KMS-11 (cell line): ENCODE results near the gene TBC1D2B.

Experiments
- H2AFZ ChIP-seq: fragments of 200-600 bp; sonication (generic); 2 replicates; pipeline ENCODE4 v1.6.1; 2016; ENCODE audit warnings: antibody characterized with exemption, mixed run types, low read depth
- H3K27ac ChIP-seq: fragments of 200-600 bp; sonication (generic); 2 replicates; pipeline ENCODE4 v1.6.1; 2016; ENCODE audit warnings: mild to moderate bottlenecking, mixed run types
- H3K27me3 ChIP-seq: fragments of 200-600 bp; sonication (generic); 2 replicates; pipeline ENCODE4 v1.6.1; 2017; ENCODE audit warnings: mild to moderate bottlenecking, low read depth, mixed run types, moderate library complexity; ENCODE audit not compliant: insufficient read depth
- H3K36me3 ChIP-seq: fragments of 200-600 bp; sonication (generic); 2 replicates; pipeline ENCODE4 v1.6.1; 2017; ENCODE audit warnings: mild to moderate bottlenecking, mixed run types; ENCODE audit not compliant: insufficient read depth
- H3K4me1 ChIP-seq: fragments of 200-600 bp; sonication (generic); 2 replicates; pipeline ENCODE4 v1.6.1; 2016; ENCODE audit warnings: mild to moderate bottlenecking, low read depth, mixed run types; ENCODE audit not compliant: poor library complexity, severe bottlenecking
- H3K4me2 ChIP-seq: fragments of 200-600 bp; sonication (generic); 2 replicates; pipeline ENCODE4 v1.7.0; 2016; ENCODE audit warnings: mild to moderate bottlenecking, mixed run types
- H3K4me3 ChIP-seq: fragments of 200-600 bp; sonication (generic); IDR thresholded peaks from 2 replicates; pipeline ENCODE4 v1.6.1; 2017; ENCODE audit warnings: low read depth, low read length, mixed read lengths; ENCODE audit not compliant: insufficient read depth
- H3K79me2 ChIP-seq: fragments of 200-600 bp; sonication (generic); 2 replicates; pipeline ENCODE4 v1.6.1; 2016; ENCODE audit warnings: low read depth, mixed run types; ENCODE audit not compliant: insufficient read depth
- H3K9ac ChIP-seq: fragments of 200-600 bp; sonication (generic); 2 replicates; pipeline ENCODE4 v1.6.1; 2016; ENCODE audit warnings: mild to moderate bottlenecking, mixed run types
- H4K20me1 ChIP-seq: fragments of 200-600 bp; sonication (generic); 2 replicates; pipeline ENCODE4 v1.6.1; 2016; ENCODE audit warnings: mild to moderate bottlenecking, mixed run types; ENCODE audit not compliant: insufficient read depth
- CTCF ChIP-seq: fragments of 200-600 bp; sonication (generic); conservative IDR thresholded peaks from 2 replicates; pipeline ENCODE4 v1.6.1; 2017; ENCODE audit warnings: low read depth, mild to moderate bottlenecking, antibody characterized with exemption, low read length, moderate library complexity, mixed read lengths

TBC1D2B gene

GRCh38 chr15:78023081-78023665 lies 54.3 kb downstream of the TBC1D2B start:
- Histone ChIP-seq H4K20me1 (no peaks in the 10 kb centered on the region), H3K27ac (no peak overlapping the region), H3K4me1 (no peaks in the 10 kb centered on the region), H3K9ac (no peak overlapping the region), H3K27me3 (no peaks in the 10 kb centered on the region), H3K4me2 (no peak overlapping the region), H3K79me2 (no peaks in the 10 kb centered on the region), H3K4me3 (no peak overlapping the region), H2AFZ (no peak overlapping the region), H3K36me3 (no peaks in the 10 kb centered on the region)
- no peak for TF ChIP-seq CTCF

- Histone ChIP-seq H4K20me1 (no peaks in the 10 kb centered on the region), H3K27me3 (no peaks in the 10 kb centered on the region), H3K79me2 (no peaks in the 10 kb centered on the region), H3K4me2 (no peak overlapping the region), H3K36me3 (no peaks in the 10 kb centered on the region), H3K4me3 (no peak overlapping the region), H2AFZ (no peak overlapping the region), H3K4me1 (no peaks in the 10 kb centered on the region), H3K9ac (no peak overlapping the region), H3K27ac (no peak overlapping the region)
- TF ChIP-seq CTCF, result no peak
Observed at GRCh38 chr15:78021761-78022160, 55.8 kb downstream of the TBC1D2B start.

- Histone ChIP-seq H2AFZ (no peak overlapping the region), H3K27me3 (no peaks in the 10 kb centered on the region), H3K4me2 (no peak overlapping the region), H4K20me1 (no peaks in the 10 kb centered on the region), H3K4me1 (no peaks in the 10 kb centered on the region), H3K27ac (no peak overlapping the region), H3K4me3 (no peak overlapping the region), H3K36me3 (no peaks in the 10 kb centered on the region), H3K9ac (no peak overlapping the region), H3K79me2 (no peaks in the 10 kb centered on the region)
- no peak for TF ChIP-seq CTCF
Observed at GRCh38 chr15:78020007-78020406, 57.5 kb downstream of the TBC1D2B start.

- Histone ChIP-seq H3K79me2 (no peaks in the 10 kb centered on the region), H3K4me3 (no peak overlapping the region), H4K20me1 (no peaks in the 10 kb centered on the region), H3K36me3 (no peaks in the 10 kb centered on the region), H3K9ac (no peak overlapping the region), H2AFZ (no peak overlapping the region), H3K4me1 (no peaks in the 10 kb centered on the region), H3K4me2 (no peak overlapping the region), H3K27me3 (no peaks in the 10 kb centered on the region), H3K27ac (no peak overlapping the region)
- TF ChIP-seq CTCF, result no peak
Observed at GRCh38 chr15:78018946-78019644, 58.4 kb downstream of the TBC1D2B start.
